Suprapubic skin (tissue), 4 donors: ENCODE measurements around the gene PINK1. TPM values are rescaled to one million over a fixed set of nuclear protein-coding genes. Genes with fewer than 3 reads are reported as not detected.

ENCODE experiments used
- DNase-seq, 2 donors: peaks; one replicate each; pipeline ENCODE4 v3.0.0-alpha.2; 2019; ENCODE audit warnings: low spot score in 2 of 2
- H3K27ac ChIP-seq: fragments of 200-600 bp; sonication (generic); one replicate; pipeline ENCODE4 v1.5.1; 2019
- H3K27me3 ChIP-seq: fragments of 200-600 bp; sonication (generic); one replicate; pipeline ENCODE4 v1.5.1; 2019
- H3K36me3 ChIP-seq: fragments of 200-600 bp; sonication (generic); one replicate; pipeline ENCODE4 v1.5.1; 2019
- H3K4me1 ChIP-seq: fragments of 200-600 bp; sonication (generic); one replicate; pipeline ENCODE4 v1.5.1; 2019
- H3K4me3 ChIP-seq: fragments of 200-600 bp; sonication (generic); one replicate; pipeline ENCODE4 v1.5.1; 2019; ENCODE audit warnings: mild to moderate bottlenecking
- H3K9me3 ChIP-seq: fragments of 200-600 bp; sonication (generic); one replicate; pipeline ENCODE4 v1.5.1; 2019
- EP300 ChIP-seq: sonication (generic); formaldehyde crosslinking; IDR thresholded peaks from one replicate; pipeline ENCODE4 v1.6.1; 2017; ENCODE audit warnings: antibody characterized with exemption
- POLR2A ChIP-seq, 2 donors: fragments of 450-650 bp; IDR thresholded peaks; one replicate each; pipeline ENCODE4 v1.6.1; 2017; ENCODE audit warnings: antibody characterized with exemption in 2 of 2, mild to moderate bottlenecking in 2 of 2, moderate library complexity in 2 of 2
- POLR2AphosphoS5 ChIP-seq, 3 donors: sonication (generic); formaldehyde crosslinking; IDR thresholded peaks; one replicate each; pipeline ENCODE4 v1.6.1; 2017; ENCODE audit warnings: antibody characterized with exemption in 3 of 3
- WGBS: methylation state at CpG from one replicate; pipeline ENCODE4 v1.1.5; 2018; 5-methylcytosine and 5-hydroxymethylcytosine counted together
- total RNA-seq, 4 donors: library from RNA; depleted of rRNA; stranded (reverse); fragments of >200 nt; gene quantifications; one replicate each; pipeline ENCODE4 v1.1.0, GENCODE V29; 2016
- TF ChIP-seq, protein P1 (sequence below), 2 donors: fragments of 200-600 bp in 1 of 2; fragments of 450-650 bp in 1 of 2; sonication (generic) in 1 of 2; IDR thresholded peaks; one replicate each; pipeline ENCODE4 v1.5.1; 2016 to 2019; ENCODE audit warnings: antibody characterized with exemption in 2 of 2, mild to moderate bottlenecking in 1 of 2, moderate library complexity in 1 of 2

PINK1 gene
- total RNA-seq, 4 donors from 2014 or later = 91.9 to 116 (median 98.0) TPM

DNA sequence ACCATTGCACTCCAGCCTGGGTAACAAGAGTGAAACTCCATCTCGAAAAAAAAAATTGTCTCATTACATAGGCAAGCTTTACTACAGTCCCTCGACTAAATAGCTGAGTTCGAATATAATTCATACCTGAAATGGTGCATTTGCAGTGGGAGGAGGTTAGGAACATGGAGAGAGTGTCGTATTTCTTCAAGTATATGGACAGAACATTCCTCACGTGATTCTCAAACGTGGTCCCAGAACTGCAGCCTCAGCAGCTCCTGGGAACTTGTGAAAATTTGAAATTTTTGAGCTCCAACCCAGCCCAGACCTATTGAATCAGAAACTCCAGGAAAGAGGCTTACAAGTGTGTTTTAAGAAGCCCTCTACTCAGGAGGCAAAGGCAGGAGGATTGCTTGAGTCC, 37.2 kb upstream of the PINK1 start:
- no peaks in the 10 kb centered on the region for H3K36me3 ChIP-seq
- TF ChIP-seq EP300 (no peak), POLR2A (IDR thresholded peaks at IDR 0.05) (no peak), POLR2AphosphoS5 (IDR thresholded peaks at IDR 0.05) (no peak)
- TF ChIP-seq, protein P1, sequence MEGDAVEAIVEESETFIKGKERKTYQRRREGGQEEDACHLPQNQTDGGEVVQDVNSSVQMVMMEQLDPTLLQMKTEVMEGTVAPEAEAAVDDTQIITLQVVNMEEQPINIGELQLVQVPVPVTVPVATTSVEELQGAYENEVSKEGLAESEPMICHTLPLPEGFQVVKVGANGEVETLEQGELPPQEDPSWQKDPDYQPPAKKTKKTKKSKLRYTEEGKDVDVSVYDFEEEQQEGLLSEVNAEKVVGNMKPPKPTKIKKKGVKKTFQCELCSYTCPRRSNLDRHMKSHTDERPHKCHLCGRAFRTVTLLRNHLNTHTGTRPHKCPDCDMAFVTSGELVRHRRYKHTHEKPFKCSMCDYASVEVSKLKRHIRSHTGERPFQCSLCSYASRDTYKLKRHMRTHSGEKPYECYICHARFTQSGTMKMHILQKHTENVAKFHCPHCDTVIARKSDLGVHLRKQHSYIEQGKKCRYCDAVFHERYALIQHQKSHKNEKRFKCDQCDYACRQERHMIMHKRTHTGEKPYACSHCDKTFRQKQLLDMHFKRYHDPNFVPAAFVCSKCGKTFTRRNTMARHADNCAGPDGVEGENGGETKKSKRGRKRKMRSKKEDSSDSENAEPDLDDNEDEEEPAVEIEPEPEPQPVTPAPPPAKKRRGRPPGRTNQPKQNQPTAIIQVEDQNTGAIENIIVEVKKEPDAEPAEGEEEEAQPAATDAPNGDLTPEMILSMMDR (IDR thresholded peaks at IDR 0.05) = no peak

DNA sequence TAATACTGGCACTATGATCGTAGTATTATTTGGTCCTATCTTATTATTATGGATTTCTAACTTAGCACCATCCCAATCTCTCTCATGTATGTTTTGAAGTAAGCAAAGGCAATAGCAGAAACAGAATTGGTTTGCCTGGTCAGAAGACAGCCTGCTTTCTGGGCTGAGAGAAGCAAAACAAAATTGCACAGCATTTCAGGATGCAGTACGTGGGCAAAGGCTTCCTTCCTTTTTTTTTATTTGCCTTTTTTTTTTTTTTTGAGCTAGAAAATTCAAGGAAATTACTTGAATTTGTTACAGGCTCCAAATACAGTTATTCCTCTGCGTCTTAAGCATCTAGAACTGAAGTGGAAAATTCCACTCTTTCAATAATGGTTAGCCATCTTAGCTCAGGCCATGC, 35.6 kb upstream of the PINK1 start:
- no peak for DNase-seq
- Histone ChIP-seq H3K9me3 (no peaks in the 10 kb centered on the region), H3K27me3 (no peaks in the 10 kb centered on the region), H3K4me3 (no peak overlapping the region), H3K4me1 (no peaks in the 10 kb centered on the region), H3K27ac (no peak overlapping the region), H3K36me3 (no peaks in the 10 kb centered on the region)
- WGBS = 76% methylated on average over 3 of the region's 3 CpGs
- TF ChIP-seq, protein P1 (IDR thresholded peaks at IDR 0.05) = no peak
- TF ChIP-seq POLR2A (IDR thresholded peaks at IDR 0.05) (no peak), POLR2AphosphoS5 (IDR thresholded peaks at IDR 0.05) (no peak), EP300 (no peak)

More for the DNA sequence above, 37.2 kb upstream of the PINK1 start:
- Histone ChIP-seq H3K9me3 (no peaks in the 10 kb centered on the region), H3K27ac (no peak overlapping the region), H3K4me3 (no peak overlapping the region), H3K4me1 (no peaks in the 10 kb centered on the region), H3K27me3 (peaks cover 8% of the 10 kb centered on the region)
- DNase-seq = no peak
- WGBS = 50% methylated on average over 6 of the region's 6 CpGs

DNA sequence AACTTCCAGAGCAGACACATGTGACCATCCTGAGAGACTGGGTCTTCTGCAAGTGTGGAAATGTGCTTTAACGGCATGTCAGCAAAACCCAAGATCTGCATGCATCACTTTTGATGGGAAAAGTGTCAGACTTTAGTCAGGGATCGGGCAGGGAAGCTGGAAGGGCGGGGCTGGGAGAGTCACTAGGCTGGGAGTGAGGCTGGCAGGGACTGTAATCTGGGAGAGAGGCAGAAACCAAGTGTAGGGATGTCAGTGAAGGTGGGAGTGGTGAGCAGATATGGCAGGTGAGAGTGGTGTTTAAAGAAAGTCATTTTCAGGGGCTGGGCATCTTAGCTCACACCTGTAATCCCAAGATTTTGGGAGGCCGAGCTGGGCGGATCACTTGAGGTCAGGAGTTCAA, 33.1 kb upstream of the PINK1 start:
- TF ChIP-seq EP300 = no peak
- no peak for DNase-seq
- WGBS = 79% methylated on average over 5 of the region's 5 CpGs

DNA sequence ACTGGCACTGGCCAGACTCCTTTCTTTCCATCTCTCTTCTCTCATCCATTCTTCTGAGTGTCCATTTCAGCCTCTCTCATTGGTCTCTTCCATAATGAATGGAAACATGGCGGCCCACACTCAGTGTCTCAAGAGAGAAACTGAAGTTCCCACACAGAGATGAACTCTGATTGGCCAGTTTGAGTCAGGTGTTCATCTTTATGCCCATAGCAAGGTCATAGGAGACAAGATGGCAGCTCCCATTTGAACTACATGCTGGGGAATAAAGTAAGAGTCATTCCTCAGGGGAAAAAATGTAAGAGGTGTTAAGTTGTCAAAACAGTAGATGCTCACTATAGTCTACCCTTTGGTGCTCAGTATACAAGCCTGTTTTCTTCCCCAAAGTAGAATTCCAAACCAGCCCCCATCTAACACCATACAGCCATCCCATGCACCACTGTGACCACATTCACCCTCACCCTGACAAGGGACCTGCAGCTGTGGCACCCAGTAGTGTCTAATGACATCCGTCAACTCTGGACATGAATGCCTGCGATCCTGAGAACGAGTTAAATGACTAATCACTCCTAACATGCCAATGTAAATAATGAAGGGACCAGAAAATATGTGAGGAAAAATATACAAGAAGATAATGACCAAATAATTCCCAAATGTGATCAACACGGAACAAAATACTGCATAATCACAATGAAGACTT, 32.0 kb upstream of the PINK1 start:
- no peaks in the 10 kb centered on the region for H3K9me3 ChIP-seq
- no peak for TF ChIP-seq EP300
- no peak for TF ChIP-seq POLR2AphosphoS5 (IDR thresholded peaks at IDR 0.05)
- TF ChIP-seq POLR2A (IDR thresholded peaks at IDR 0.05) = no peak
- TF ChIP-seq, protein P1 (IDR thresholded peaks at IDR 0.05) = no peak
- DNase-seq = no peak
- H3K4me1 ChIP-seq = no peaks in the 10 kb centered on the region
- H3K27me3 ChIP-seq = no peaks in the 10 kb centered on the region
- H3K36me3 ChIP-seq = no peaks in the 10 kb centered on the region
- no peak overlapping the region for H3K4me3 ChIP-seq
- WGBS = 77% methylated on average over 5 of the region's 5 CpGs
- H3K27ac ChIP-seq = no peak overlapping the region

More for the DNA sequence above, 33.1 kb upstream of the PINK1 start:
- H3K9me3 ChIP-seq = no peaks in the 10 kb centered on the region
- H3K4me1 ChIP-seq = no peaks in the 10 kb centered on the region
- no peaks in the 10 kb centered on the region for H3K27me3 ChIP-seq
- no peak overlapping the region for H3K4me3 ChIP-seq
- H3K36me3 ChIP-seq = no peaks in the 10 kb centered on the region
- H3K27ac ChIP-seq = no peak overlapping the region

DNA sequence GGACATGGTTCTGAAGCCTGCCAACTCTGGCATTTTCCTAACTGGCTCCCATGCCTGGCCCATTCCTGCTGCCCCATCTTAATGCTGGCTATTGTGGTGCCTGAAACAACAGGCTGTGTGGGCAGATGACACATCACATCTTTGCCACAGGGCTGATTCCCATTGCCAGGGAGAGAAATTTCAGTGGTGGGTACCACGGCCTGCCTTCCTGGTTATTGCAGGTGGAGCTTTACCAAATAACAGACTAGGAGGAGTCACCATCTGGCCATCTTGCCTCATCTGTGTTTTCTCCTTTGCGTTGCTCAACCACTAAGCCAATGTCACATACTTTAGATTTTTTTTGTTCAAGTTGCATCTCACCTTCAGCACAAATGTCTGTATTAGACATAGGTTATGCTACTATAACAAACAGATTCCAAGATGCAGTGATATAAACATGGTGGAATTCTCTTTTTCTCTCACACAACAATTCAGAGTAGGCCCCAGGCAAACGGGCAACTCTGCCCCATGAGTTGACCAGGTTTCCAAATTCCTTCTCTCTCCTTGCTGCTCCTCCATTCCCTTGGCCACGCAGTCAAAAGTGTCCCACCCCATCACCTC, 30.3 kb upstream of the PINK1 start:
- WGBS = 91% methylated on average over 4 of the region's 4 CpGs
- Histone ChIP-seq H3K4me3 (no peak overlapping the region), H3K4me1 (no peaks in the 10 kb centered on the region), H3K36me3 (no peaks in the 10 kb centered on the region), H3K27ac (no peak overlapping the region), H3K9me3 (no peaks in the 10 kb centered on the region), H3K27me3 (no peaks in the 10 kb centered on the region)
- no peak for TF ChIP-seq EP300
- TF ChIP-seq, protein P1 (IDR thresholded peaks at IDR 0.05) = no peak
- TF ChIP-seq POLR2A (IDR thresholded peaks at IDR 0.05) = no peak
- no peak for TF ChIP-seq POLR2AphosphoS5 (IDR thresholded peaks at IDR 0.05)
- no peak for DNase-seq
